ENCODE data around the gene POLG2.

POLG2 gene
- long read RNA-seq, donor 1, partial matches to known transcripts: 0 of 4 reads
- long read RNA-seq, donor 1, other reads (novel, unspliced or antisense): 0 of 4 reads
- long read RNA-seq, donor 2, partial matches to known transcripts: 0 of 4 reads
- long read RNA-seq, donor 2, other reads (novel, unspliced or antisense): 0 of 4 reads
- long read RNA-seq, donor 3, partial matches to known transcripts: 0 of 1 reads
- long read RNA-seq, donor 3, other reads (novel, unspliced or antisense): 0 of 1 reads
- long read RNA-seq, donor 4, partial matches to known transcripts: 0 of 8 reads
- long read RNA-seq, donor 4, other reads (novel, unspliced or antisense): 0 of 8 reads
- long read RNA-seq, donor 5, partial matches to known transcripts: 31 of 33 reads
- long read RNA-seq, donor 5, other reads (novel, unspliced or antisense): 0 of 33 reads
- long read RNA-seq, donor 6, transcript POLG2-201 (8 exons, 1,564 nt): major isoform, 5 of 5 reads
- long read RNA-seq, donor 6, partial matches to known transcripts: 0 of 5 reads
- long read RNA-seq, donor 6, other reads (novel, unspliced or antisense): 0 of 5 reads
- long read RNA-seq, donor 7: 0 reads
- long read RNA-seq, donor 8, transcript POLG2-201 (8 exons, 1,564 nt): major isoform, 5 of 7 reads
- long read RNA-seq, donor 8, partial matches to known transcripts: 0 of 7 reads
- long read RNA-seq, donor 8, other reads (novel, unspliced or antisense): 0 of 7 reads

DNA sequence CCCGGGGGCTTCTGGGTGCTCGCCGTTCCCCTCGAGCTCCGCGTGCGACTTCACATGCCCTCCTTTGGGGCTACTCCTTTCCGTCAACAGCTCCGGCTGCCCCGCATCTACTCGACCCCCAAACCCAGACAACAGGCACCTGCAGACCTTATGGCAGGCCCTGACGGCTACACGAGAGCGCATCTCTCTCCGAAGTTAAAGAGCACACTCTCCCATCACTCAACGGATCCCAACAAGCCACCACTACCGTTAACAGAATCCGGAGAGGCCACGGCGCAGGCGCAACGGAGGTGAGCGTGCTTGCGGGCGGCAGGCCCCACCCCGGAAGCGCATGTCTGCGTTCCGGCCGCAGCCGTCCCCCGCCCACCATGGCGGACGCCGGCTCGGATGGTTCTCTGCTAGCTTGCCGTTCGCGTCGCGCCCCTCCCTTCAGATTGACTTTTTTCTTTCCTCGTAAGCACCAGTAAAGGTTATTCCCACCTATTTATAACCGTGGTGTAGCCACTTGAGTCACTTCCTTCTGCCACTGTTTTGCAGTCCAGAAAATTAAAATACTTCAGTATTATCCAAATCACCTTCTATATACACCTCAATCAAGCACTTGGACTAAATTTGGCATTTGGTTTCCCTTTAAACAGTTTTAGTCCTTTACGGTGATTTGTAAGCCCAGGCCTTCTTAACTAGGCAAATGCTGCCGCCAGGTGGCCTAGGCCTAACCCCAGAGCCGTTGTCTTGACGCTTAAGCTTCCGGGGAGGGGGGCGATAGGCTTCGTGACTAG lies at the start of gene POLG2:
TSS of gene POLG2 (minus strand) at position 269 of the 779 bp plus-strand sequence. CDS start at position 183, 86 bp downstream.
- DNase-seq: peak; percentile 88

DNA sequence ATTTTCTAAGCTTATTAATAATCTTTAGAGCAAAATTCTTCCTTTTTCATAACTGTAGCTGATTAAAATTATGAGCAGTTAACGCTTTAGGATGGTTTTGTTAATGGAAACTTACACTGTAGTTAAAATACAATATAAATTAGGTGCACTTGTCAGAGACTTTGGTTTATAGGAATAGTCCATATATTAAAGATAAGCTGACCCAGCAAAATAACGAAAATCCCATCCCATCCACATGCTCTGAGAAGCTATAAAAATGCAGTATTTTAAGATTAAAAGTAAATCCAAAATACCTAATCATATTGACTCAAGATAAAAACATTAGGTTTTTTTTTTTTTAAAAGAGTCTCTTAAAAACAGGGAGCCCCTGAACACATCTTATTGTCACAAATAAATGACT lies 47.9 kb upstream of the POLG2 start:
- DNase-seq: no peak

DNA sequence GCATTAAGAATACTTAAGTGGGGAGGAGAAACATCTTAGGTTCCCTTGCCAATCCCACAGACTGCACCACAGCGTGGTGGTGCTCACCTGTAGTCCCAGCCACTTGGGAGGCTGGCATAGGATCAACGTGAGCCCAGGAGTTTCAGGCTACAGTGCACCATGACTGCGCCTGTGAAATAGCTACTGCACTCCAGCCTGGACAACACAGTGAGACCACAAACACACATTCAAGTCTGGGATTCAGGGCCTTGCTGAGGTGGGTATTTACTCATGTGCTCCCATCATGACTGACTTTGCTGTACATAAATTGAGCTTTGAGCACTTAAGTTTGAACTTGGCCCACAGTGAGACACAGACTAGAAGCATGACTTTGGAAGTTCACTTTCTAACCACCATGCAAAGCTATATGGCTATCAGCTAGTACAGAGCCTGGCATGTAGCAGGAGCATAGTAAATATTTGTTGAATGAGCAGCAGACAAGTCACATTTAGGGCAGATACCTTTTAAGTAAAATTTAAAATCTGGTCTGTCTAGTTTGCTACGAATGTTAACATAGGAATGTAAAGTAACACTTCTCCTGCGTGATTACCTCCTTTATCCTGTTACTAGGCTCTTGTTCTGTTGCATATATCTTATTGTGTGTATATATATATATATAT lies 43.4 kb upstream of the POLG2 start:
- no peak for DNase-seq

DNA sequence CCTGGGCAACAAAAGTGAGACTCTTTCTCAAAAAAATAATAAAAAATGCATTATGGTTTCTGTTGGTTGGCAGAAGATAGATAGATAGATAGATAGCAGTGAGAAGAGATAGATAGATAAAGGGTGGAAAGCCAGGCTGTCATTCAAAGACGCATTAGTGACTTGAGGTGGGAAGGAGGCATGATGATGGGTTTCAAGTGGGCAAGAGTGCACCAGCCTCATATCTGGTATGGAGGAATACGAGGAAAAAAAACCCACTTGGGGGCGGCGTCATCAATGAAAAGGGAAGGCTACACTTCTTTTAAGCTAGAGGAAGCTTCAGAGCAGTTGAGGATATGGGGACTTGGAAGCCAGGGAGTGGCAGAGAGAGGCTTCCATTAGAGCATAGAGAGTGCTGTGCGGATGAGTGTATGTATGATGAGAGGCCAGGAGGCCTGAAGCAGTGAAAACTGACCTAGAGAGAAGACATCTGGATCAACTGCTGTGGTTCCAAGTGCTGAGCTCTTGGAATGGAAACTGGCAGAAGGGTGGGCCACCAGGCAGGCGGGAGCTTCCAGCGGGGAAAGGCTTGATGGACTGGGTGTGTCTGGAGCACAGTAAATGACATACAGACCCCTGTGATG lies 41.8 kb upstream of the POLG2 start:
- no peak for DNase-seq

DNA sequence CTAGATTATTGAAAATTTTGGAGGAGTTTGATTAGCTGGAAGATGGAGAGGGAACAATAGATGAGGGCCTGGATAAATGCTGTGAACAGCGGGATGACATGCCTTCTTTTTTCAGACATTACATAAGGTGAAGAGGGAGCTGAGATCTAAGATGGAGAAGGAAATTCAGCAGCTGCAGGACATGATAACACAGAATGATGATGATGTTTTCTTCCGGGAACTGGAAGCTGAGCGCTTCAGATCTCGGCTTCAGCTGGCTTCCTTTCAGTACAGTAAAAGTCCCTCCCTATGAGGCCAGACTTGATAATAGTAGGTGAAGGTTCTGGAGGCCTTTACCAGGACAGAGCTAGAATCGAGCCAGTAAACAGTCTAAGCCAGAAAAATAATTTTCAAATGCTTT lies 40.6 kb upstream of the POLG2 start:
- DNase-seq: no peak

DNA sequence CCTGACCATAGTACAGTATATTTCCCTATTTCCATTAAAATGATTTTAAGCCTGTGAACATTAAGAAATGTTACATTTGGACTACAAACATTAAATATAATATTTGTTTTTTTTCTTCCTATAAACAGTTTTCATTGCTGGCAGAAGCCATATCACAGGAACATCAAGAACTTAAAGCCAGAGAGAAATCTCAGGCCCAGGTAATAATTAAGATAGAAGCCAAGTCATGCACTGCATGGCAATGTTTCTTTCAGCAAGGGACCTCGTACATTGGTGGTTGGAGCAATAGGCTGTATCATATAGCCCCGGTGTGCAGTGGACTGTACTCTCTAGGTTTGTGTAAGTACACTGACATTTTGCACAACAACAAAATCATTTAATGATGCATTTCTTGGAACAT lies 40.1 kb upstream of the POLG2 start:
- DNase-seq: no peak

DNA sequence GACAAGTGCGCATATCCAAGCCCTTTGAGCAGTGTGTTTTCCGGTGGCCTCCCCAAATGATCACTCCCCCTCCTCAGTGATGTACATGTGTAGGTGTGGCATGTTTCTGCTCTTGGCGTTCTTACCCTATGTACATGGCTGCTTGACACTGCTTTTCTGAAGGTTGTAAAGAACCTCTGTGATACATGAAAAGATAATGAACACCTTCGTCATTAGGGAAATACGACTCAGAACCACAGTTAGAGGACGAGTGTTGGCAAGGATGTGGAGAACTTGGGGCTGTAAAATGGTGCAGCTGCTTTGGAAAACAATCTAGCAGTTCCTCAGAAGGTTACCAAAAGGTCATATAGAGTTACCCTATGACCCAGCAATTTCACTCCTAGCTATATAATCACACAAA lies 38.5 kb upstream of the POLG2 start:
- no peak for DNase-seq

DNA sequence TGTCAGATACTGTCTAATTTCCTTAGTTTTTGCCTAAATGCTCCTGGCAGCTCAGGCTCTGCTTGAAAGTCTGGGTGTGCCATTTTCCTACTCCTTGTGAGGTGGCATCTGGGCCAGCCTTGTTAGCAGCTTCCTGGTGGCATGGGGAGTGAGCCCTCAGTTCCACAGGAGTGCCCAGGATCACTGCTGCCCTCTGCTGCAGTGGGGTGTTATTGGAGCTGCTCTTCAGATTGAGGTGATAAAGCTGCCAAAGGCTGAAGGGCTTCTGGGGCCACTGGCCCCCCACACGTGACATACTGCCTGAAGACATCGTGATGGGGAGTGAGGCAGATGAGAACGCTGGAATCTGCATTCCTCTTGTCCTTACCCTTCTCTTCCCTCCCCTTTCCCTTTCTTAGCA lies 37.3 kb upstream of the POLG2 start:
- DNase-seq: no peak

DNA sequence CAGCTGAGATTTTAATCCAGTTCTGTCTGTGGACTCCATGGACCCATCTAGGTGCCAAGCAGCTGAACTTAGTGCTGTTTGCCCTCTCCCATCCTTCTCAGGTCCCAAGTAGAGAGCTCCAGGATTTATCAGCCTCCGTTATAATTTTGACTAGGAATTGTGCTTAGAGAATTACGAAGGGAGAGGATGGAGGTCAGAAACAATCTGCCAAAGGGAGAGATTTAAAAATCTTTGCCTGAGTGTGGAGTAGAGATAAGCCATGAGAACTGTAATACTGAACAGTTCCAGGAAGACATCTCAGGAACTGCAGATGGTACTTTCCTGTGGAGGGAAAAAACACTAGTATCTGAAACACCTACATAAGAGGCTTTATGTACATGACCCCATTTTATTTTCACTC lies 36.9 kb upstream of the POLG2 start:
- no peak for DNase-seq

DNA sequence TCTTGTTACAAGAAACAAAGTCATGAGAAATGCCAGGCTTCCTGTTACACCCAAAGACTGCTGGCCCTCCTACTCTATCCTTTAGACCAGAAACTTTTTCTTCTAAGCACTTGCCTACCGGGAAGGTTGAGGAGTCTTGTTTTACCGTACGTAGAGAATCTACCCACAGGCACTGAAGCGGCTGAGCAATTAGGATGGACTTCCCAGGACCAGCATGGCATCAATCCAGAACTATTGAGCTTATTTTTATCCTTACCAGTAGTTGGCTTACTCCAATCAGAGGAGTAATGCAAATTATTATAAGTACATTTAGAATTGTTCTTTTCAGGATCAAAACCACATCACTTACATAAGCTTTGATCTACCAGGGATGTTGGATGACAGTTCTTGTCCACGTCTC lies 35.6 kb upstream of the POLG2 start:
- DNase-seq: no peak

DNA sequence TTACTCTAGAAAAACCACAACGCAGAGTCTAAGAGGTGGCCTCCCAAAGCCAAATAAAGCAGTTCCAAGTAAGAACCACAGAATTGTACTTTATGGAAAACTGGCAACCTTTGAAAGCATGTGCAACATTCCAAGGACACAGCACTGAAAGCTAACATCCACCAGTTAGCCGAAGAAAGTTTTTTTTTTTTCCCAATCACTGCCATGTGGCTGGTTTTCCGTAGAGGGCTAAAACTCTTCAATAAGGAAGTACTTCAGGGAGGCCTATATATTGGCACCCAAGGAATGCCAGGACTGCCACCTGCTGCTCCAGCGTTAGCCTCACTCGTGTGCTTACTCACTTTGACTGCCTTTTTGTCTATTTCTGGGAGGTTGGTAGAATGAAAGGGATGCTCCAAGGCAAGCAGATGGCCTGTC lies 35.1 kb upstream of the POLG2 start:
- no peak for DNase-seq

DNA sequence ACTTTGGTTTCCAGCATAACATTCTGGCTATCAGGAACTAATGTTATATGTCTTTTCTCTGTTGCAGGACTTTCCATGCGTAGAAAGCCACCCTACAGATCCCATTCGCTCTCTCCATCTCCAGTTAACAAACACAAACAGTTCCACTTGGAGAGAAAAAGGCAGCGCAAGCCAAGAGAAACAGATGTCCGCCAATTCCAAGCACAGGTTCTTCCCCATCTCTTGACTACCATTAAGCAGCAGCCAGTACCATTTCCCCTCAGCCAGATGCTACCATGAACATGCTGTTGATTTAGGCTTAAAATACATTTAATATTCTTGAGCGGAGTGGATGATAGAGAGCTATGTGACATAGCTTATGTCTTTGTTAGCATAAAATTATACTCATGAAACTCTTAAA lies 32.4 kb upstream of the POLG2 start:
- DNase-seq: no peak

DNA sequence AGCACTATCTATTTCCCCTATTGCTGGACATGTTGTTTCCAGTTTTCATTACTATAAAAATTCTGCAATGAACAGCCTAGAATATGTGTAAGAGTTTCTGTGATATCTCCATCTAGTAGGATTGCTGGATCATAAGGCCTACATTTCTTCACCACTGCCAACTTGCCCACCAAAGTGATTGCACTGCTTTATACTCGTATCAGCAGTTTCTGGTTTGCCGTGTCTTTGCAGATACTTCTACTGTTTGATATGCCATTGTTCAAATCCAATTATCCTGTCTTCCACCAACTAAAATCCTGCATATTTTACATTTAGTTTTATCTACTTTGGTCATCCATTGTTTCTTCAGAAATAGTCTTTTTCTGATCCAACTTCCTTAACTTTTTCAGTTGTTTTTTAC lies 31.1 kb upstream of the POLG2 start:
- DNase-seq: no peak

DNA sequence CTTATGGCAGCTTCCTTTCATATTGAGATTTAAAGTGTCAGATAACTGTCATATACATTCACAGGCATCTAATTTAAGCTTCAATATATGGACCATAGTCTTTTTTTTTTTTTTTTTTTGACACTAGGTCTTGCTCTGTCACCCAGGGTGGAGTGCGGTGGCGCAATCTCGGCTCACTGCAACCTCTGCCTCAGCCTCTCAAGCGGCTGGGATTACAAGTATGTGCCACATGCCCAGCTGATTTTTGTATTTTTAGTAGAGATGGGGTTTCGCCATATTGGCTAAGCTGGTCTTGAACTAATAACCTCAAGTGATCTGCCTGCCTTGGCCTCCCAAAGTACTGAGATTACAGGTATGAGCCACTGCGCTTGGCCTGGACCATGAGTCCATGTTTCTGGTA lies 23.5 kb upstream of the POLG2 start:
- no peak for DNase-seq

DNA sequence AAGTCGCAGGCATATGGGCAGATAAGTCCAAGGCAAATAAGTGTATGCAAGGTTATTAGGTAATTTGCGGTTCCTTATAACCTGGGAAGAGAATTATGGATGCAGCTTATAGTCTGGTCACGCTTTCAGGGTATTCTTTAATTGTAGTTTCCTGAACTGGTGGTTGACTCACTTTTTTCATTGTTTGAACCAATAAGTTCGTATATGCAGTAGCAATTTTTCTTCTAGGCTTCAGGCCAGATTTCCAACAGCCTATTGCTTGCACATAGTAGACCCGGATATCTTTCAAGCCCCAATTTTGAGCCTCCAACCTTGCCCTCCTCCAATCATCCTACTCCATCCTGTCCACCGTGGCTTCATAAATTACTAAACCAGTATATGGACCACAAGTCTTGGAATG lies 22.7 kb upstream of the POLG2 start:
- no peak for DNase-seq

DNA sequence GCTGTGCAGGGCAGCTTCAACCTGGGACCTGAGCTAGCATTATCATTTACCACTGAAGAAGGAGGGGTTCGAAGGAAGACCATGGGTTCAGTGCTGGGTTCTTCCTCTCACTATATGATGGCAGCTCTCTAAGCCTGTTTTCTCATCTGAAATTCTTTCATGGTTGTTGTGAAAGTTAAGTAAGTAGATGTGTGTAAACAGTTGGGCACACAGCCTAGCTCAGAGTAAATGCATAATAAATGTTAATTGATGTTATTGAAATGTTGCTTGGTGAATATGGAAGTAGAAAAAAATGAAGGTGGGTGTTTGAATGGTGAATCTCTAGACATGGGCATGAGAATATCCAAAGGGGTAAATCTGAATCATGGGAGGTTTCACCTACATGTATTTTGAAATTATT lies 19.0 kb upstream of the POLG2 start:
- DNase-seq: no peak

DNA sequence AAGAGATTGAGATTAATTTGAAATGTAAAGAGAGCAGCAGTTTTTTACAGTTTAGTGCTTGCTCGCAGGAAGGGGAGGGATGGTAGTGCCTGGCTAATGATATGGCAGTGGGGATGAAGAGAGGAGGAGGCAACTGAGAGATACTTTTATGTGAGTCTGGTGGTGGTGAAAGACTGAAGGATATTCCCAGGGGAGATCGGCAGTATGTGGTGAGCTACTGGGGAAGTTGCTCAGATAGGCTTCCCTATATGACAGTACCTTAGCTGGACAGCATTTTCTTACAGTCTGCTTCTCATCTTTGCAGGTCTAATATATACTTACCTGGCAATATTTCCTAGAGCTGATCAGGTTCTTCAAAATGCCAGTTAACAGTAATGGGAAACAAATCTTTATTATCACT lies 18.6 kb upstream of the POLG2 start:
- DNase-seq: no peak

DNA sequence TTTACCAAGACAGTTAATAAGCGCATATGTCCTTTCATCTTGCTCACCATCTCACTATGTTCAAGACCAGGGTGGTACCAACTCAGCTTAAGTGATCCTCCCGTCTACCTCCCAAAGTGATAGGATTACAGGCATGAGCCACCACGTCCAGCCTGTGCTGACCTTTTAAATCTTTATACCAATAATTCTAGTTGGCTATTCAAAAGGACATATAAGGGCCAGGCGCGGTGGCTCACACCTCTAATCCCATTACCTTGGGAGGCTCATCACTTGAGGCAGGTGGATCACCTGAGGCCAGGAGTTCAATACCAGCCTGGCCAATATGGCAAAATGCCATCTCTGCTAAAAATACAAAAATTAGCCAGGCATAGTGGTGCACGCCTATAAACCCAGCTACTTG lies 12.3 kb upstream of the POLG2 start:
- no peak for DNase-seq

DNA sequence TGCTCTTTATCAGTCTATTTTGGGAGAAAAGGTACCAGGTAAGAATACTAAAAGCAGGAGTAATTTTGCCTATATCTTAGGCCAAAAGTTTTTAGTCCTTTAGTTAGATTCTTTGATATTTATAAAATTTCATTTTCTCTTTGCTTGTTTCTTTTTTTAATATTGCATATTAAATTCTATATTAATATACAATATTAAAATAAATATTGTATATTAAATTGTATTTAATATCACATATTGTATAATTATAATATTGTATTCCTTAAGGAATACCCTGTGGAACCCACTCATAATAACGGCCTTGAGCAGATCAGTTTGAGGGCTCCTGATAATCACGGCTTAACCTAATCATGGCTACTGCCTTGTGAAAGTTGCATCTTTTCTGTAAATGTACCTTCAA lies 11.8 kb upstream of the POLG2 start:
- DNase-seq: no peak

DNA sequence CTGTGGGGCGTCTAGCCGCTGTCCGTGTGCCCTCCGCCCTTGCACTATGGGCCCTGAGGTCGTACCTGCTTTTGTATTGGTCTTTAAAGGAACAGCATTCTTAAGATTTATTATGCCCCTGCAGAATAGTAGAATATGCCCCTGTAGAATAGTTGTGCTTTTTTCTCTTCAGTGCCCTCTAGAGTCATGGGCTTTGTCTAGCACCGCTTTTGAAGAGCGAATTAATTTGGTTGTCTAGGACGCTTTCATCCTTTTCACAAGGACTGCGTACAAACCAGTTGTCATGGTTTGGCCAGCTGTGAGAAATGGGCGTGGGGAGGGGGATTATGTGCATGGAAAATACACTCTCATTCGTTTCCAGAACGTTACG lies 10.5 kb upstream of the POLG2 start:
- no peak for DNase-seq

DNA sequence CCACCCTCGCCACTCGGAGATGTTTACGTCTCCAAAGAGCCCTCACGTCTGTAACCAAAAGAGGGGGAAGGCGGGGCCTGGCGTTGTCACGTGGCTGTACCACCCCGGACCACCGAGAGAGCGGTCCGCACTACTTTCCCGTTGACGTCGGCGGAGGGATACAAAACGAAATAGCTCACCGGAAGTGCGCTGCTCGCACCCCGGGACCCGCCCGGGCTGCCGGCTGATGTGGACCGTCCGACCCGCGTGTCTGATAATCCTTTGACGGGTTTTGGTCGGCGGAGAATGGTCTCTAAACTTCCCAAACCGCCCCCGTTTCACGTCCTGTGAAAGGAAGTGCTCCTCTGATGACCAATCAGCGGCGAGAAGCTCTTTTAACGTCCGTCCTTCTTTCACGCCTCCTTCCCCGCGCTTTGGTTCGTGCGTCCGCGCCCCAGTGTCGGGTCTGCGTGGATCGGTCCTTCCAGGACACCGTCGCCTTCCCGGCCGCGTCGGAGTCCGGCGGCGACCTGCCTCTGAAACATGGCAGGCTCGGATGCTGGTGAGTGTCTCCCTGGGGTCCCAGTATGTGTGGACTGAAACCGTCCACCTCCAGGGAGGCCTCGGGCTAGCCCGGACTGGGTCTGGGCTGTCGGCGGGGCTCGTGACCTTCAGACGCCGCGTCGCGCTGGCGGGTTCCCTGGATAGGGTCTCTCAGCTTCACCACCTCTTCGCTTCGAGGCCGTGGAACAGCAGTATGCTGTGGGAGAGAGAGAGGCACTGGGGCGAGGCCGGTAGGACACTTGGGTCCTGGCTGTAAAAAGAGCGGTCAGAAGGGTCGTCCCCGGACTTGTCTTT lies 9.9 kb upstream of the POLG2 start, which contains the start of gene CEP95:
TSS of gene CEP95 (plus strand) at position 402 of the 837 bp plus-strand sequence. CDS start at position 523, 121 bp downstream.
- peak; percentile 99 for DNase-seq
